NT2/D1 (cell line): ENCODE data around the gene SLC25A36.

Source experiments
- SUZ12 ChIP-seq: IDR thresholded peaks from 2 replicates; pipeline ENCODE4 v1.6.1; 2011; ENCODE audit not compliant: insufficient read length, insufficient read depth; ENCODE audit errors: extremely low read depth
- YY1 ChIP-seq: IDR thresholded peaks from 2 replicates; pipeline ENCODE4 v1.6.1; 2011; ENCODE audit not compliant: insufficient read length, insufficient read depth
- ZNF274 ChIP-seq: IDR thresholded peaks from 2 replicates; pipeline ENCODE4 v1.6.1; 2011; ENCODE audit warnings: mild to moderate bottlenecking, low read depth, low read length

DNA sequence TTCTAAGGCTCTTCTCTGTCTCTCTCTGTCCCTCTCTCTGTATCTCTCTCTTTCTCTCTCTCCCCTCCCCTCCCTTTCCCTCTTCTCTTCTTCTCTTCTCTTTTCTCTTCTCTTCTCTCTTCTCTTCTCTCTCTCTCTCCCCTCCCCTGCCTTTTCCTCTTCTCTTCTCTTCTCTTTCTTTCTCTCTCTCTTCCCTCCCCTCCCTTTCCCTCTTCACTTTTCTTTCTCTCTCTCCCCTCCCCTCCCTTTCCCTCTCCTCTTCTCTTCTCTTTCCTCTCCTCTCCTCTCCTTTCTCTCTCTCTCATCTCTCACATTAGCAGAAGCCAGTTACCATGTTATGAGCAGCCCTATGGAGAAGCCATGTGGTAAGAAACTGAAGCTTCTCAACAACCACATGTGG lies 25.0 kb upstream of the SLC25A36 start:
- no peak for TF ChIP-seq SUZ12
- TF ChIP-seq ZNF274, result no peak
- no peak for TF ChIP-seq YY1
